ES-I3 (cell line): ENCODE results near the gene MRI1.

Experiments used
- H3K36me3 ChIP-seq: 2 replicates; pipeline ENCODE4 v1.6.1; 2013; ENCODE audit warnings: mild to moderate bottlenecking, low read length, control low read depth, moderate library complexity; ENCODE audit not compliant: insufficient read depth
- H3K4me1 ChIP-seq: 2 replicates; pipeline ENCODE4 v1.6.1; 2013; ENCODE audit warnings: mild to moderate bottlenecking, control low read depth, low read length; ENCODE audit not compliant: insufficient read depth
- H3K9ac ChIP-seq: 2 replicates; pipeline ENCODE4 v1.6.1; 2013; ENCODE audit warnings: low read depth, mild to moderate bottlenecking, low read length, moderate library complexity
- H3K9me3 ChIP-seq: 2 replicates; pipeline ENCODE4 v1.6.1; 2013; ENCODE audit warnings: mild to moderate bottlenecking, low read length, moderate library complexity; ENCODE audit not compliant: control insufficient read depth, insufficient read depth

Gene MRI1

DNA sequence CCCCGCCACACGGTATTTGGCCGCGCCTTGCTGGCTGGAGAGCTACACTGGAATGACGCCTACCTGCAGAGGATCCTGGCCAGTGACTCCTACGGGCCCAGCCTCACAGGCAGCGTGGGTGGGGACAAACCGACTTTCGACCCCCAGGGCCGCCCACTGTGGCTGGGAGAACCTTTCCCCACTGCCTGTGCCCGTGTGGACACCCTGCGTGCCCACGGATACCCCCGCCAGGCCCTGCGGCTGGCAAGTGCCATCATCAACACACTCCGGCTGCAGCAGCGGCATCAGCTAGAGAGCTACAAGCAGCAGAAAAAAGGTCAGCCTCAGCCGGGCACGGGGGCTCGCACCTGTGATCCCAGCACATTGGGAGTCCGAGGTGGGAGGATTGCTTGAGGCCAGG lies 50.2 kb downstream of the MRI1 start:
- Histone ChIP-seq H3K36me3 (no peaks in the 10 kb centered on the region; the same call in 1 of the 2 replicates), H3K4me1 (no peaks in the 10 kb centered on the region), H3K9me3 (no peaks in the 10 kb centered on the region), H3K9ac (no peak overlapping the region)

- Histone ChIP-seq H3K36me3 (no peaks in the 10 kb centered on the region; the same call in 1 of the 2 replicates), H3K4me1 (no peaks in the 10 kb centered on the region), H3K9ac (peak overlapping the region; percentile 59; the same call in 1 of the 2 replicates), H3K9me3 (no peaks in the 10 kb centered on the region)
Measured at GRCh38 chr19:13817018-13817614, 52.8 kb downstream of the MRI1 start.

DNA sequence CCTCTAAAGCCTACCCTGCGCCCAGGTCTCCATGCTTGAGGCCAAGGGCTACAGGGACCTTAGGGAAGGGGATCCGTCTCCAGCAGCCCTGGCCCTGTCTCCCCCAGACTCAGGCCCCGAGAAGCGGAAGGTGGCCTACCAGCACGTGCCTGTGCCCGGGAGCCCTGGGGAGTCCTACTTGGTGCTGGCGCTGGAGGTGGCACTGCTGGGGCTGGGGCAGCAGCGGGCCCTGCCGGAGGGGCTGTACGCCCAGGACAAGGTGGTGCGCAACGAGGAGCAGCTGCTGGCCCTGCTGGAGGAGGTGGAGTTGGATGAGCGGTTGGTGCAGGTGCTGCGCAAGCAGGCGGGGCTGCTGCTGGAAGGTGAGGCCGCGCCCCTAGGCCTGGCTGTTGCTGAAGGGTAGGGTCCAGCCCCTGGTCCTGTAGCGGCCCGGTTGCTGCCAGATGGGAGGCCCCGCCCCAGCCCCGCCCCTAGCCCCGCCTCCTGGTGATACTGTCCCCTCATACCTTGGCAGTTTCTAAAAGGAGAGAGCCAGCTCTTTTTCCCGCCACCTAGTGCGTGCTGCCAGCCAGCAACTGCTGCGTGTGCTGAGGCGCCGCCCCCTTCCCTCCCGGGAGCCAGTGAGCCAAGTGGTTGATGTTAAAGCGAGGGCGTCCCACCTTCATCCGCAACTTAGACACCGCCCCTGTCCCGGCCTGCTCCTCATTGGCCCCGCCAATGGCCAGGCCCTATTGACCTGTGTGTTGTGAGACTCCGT lies 53.5 kb downstream of the MRI1 start:
- peak overlapping the region; percentile 59 for H3K9ac ChIP-seq
- H3K9me3 ChIP-seq, result no peaks in the 10 kb centered on the region
- no peaks in the 10 kb centered on the region; the same call in 1 of the 2 replicates for H3K36me3 ChIP-seq
- no peaks in the 10 kb centered on the region for H3K4me1 ChIP-seq

DNA sequence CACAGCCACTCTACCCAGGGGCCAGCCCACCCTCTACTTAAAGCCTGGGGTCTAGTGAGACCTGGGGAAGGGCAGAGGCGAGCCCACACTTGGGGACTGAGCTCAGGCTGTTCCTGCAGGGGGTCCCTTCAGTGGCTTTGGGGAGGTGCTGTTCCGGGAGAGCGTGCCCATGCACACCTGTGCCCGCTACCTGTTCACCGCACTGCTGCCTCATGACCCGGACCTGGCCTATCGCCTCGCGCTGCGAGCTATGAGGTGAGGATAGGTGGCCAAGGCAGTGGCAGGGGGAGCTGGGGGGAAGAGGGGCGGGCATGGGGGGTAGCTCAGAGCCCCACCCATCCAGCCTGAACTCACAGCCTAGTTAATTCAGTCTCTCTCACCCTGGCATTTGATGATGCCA lies 54.9 kb downstream of the MRI1 start:
- Histone ChIP-seq H3K9me3 (no peaks in the 10 kb centered on the region), H3K9ac (no peak overlapping the region), H3K36me3 (no peaks in the 10 kb centered on the region; the same call in none of the 2 replicates), H3K4me1 (no peaks in the 10 kb centered on the region)

- no peaks in the 10 kb centered on the region; the same call in none of the 2 replicates for H3K36me3 ChIP-seq
- no peak overlapping the region for H3K9ac ChIP-seq
- H3K4me1 ChIP-seq, result peaks cover 2% of the 10 kb centered on the region; the same call in 1 of the 2 replicates
- no peaks in the 10 kb centered on the region for H3K9me3 ChIP-seq
Measured at GRCh38 chr19:13821292-13821691, 57.0 kb downstream of the MRI1 start.

DNA sequence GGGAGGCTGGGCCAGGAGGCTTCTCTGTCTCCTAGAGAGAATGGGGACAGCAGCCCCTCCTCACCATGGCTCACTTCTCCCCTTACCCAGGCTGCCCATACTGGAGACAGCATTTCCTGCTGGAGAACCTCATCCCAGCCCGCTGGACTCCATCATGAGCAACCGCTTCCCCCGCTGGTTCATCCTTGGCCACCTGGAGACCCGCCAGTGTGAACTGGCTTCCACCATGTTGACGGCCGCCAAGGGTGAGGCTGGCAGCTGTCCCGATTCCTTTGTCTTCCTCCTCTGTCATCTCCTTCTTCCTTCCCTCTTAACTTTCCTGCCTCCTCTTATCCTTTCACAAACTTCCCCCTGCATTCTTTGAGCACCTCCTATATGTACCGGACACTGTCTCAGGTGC lies 58.9 kb downstream of the MRI1 start:
- Histone ChIP-seq H3K9me3 (no peaks in the 10 kb centered on the region), H3K9ac (no peak overlapping the region), H3K36me3 (no peaks in the 10 kb centered on the region; the same call in none of the 2 replicates), H3K4me1 (peaks cover 11% of the 10 kb centered on the region)
